Measurements from ENCODE around the gene GNA12. TPM values are rescaled to one million over a fixed set of nuclear protein-coding genes. Genes with fewer than 3 reads are reported as not detected.

The GNA12 gene
- total RNA-seq, 1 donor from 2014 or later, result 67.2 TPM

- no peak overlapping the region for H2AFZ ChIP-seq (ENCODE audit: low read depth, low read length)
- peaks cover 8% of the 10 kb centered on the region for H3K36me3 Mint-ChIP-seq (ENCODE audit: low read depth, unreplicated experiment)
Measured at GRCh38 chr7:2825559-2826227, 18.4 kb downstream of the GNA12 start.

GRCh38 chr7:2824678-2825461 is 19.2 kb downstream of the GNA12 start:
- H4K20me1 ChIP-seq (ENCODE audit: insufficient read depth, low read length), result peaks cover 35% of the 10 kb centered on the region
- no peak overlapping the region for H2AFZ ChIP-seq (ENCODE audit: low read depth, low read length)
- Mint-ChIP-seq H3K36me3 (ENCODE audit: low read depth, unreplicated experiment) (peaks cover 8% of the 10 kb centered on the region), H3K27ac (ENCODE audit: unreplicated experiment) (no peak overlapping the region), H3K4me3 (ENCODE audit: unreplicated experiment) (peak overlapping the region; percentile 37), H3K4me1 (ENCODE audit: low read depth, unreplicated experiment) (peaks cover 64% of the 10 kb centered on the region), H3K27me3 (ENCODE audit: low read depth, unreplicated experiment) (no peaks in the 10 kb centered on the region), H3K9me3 (ENCODE audit: unreplicated experiment) (peaks cover 2% of the 10 kb centered on the region)
- H3K9me3 ChIP-seq (ENCODE audit: insufficient read depth, low read depth, low read length), result no peaks in the 10 kb centered on the region
- peak overlapping the region; percentile 47 for H3K4me2 ChIP-seq (ENCODE audit: low read length)
- H3K4me1 ChIP-seq (ENCODE audit: insufficient read depth, low read length), result peaks cover 58% of the 10 kb centered on the region
- H3K36me3 ChIP-seq (ENCODE audit: insufficient read depth, low read length), result no peaks in the 10 kb centered on the region
- TF ChIP-seq CTCF (IDR thresholded peaks at IDR 0.05; ENCODE audit: insufficient read depth, low read depth, low read length), result no peak
- no peak for TF ChIP-seq EZH2 (IDR thresholded peaks at IDR 0.05; ENCODE audit: insufficient read depth, low read length)
- no peaks in the 10 kb centered on the region for H3K27me3 ChIP-seq (ENCODE audit: insufficient read depth, low read length)
- peak overlapping the region; percentile 31 for H3K9ac ChIP-seq (ENCODE audit: low read length)
- H3K4me3 ChIP-seq (ENCODE audit: insufficient read depth, low read depth, low read length), result no peak overlapping the region
- peak overlapping the region; percentile 23 for H3K27ac ChIP-seq (ENCODE audit: low read depth, low read length)
- no peak for DNase-seq (ENCODE audit: low read depth)
- no peak for FAIRE-seq
- H3K79me2 ChIP-seq (ENCODE audit: insufficient read depth, low read length), result peaks cover 72% of the 10 kb centered on the region

More at GRCh38 chr7:2825559-2826227, 18.4 kb downstream of the GNA12 start:
- Mint-ChIP-seq H3K4me3 (ENCODE audit: unreplicated experiment) (peak overlapping the region; percentile 37), H3K9me3 (ENCODE audit: unreplicated experiment) (peaks cover 2% of the 10 kb centered on the region), H3K27ac (ENCODE audit: unreplicated experiment) (peak overlapping the region; percentile 72), H3K4me1 (ENCODE audit: low read depth, unreplicated experiment) (peaks cover 60% of the 10 kb centered on the region), H3K27me3 (ENCODE audit: low read depth, unreplicated experiment) (no peaks in the 10 kb centered on the region)
- no peak for TF ChIP-seq EZH2 (IDR thresholded peaks at IDR 0.05; ENCODE audit: insufficient read depth, low read length)
- no peak for TF ChIP-seq CTCF (IDR thresholded peaks at IDR 0.05; ENCODE audit: insufficient read depth, low read depth, low read length)
- no peak overlapping the region for H3K4me3 ChIP-seq (ENCODE audit: insufficient read depth, low read depth, low read length)
- H4K20me1 ChIP-seq (ENCODE audit: insufficient read depth, low read length), result peaks cover 43% of the 10 kb centered on the region
- no peak for DNase-seq (ENCODE audit: low read depth)
- H3K9me3 ChIP-seq (ENCODE audit: insufficient read depth, low read depth, low read length), result no peaks in the 10 kb centered on the region
- peaks cover 76% of the 10 kb centered on the region for H3K79me2 ChIP-seq (ENCODE audit: insufficient read depth, low read length)
- peak overlapping the region; percentile 19 for H3K27ac ChIP-seq (ENCODE audit: low read depth, low read length)
- peak overlapping the region; percentile 47 for H3K4me2 ChIP-seq (ENCODE audit: low read length)
- no peak for FAIRE-seq
- no peaks in the 10 kb centered on the region for H3K27me3 ChIP-seq (ENCODE audit: insufficient read depth, low read length)
- H3K9ac ChIP-seq (ENCODE audit: low read length), result peak overlapping the region; percentile 20
- no peaks in the 10 kb centered on the region for H3K36me3 ChIP-seq (ENCODE audit: insufficient read depth, low read length)
- H3K4me1 ChIP-seq (ENCODE audit: insufficient read depth, low read length), result peaks cover 54% of the 10 kb centered on the region
